Activated naive CD8-positive, alpha-beta T cell treated with anti-CD3 and anti-CD28 coated beads, Interleukin-2, amount 10 ng/mL, durations not matched to agents 7 days and 5 days (primary cell): Measurements from ENCODE around the gene RAB40B. TPM values are rescaled to one million over a fixed set of nuclear protein-coding genes. Genes with fewer than 3 reads are reported as not detected.
"Not testable (repeated sequence)": the region's sequence is repeated elsewhere in the genome, so short reads cannot be mapped to it uniquely, and the experiment has no call there.

Experiments used
- ATAC-seq: fragments of 150-1000 bp; cut with Tn5 transposase; one replicate; pipeline ENCODE4 v1.10.0; 2021; ENCODE audit warnings: low read depth, moderate library complexity
- POLR2A ChIA-PET: fragments of 350-600 bp; sonication (Branson Sonifier 250); formaldehyde crosslinking; loops from one replicate; lab custom pipeline; 2021; ENCODE audit warnings: antibody characterized with exemption; lab: Charles Lee
- DNase-seq: peaks from one replicate; pipeline ENCODE4 v3.0.0; 2021
- H3K27ac Mint-ChIP-seq: one replicate; pipeline ENCODE4 v1.8.0; 2022; ENCODE audit warnings: mild to moderate bottlenecking, mixed read lengths
- H3K27me3 Mint-ChIP-seq: one replicate; pipeline ENCODE4 v1.8.0; 2022; ENCODE audit warnings: mild to moderate bottlenecking, moderate library complexity, mixed read lengths
- H3K36me3 Mint-ChIP-seq: one replicate; pipeline ENCODE4 v1.8.0; 2021; ENCODE audit warnings: mild to moderate bottlenecking, mixed read lengths
- H3K4me1 Mint-ChIP-seq: one replicate; pipeline ENCODE4 v1.8.0; 2021; ENCODE audit warnings: mixed read lengths
- H3K4me3 Mint-ChIP-seq: one replicate; pipeline ENCODE4 v1.8.0; 2022; ENCODE audit warnings: mild to moderate bottlenecking, moderate library complexity, mixed read lengths
- H3K9me3 Mint-ChIP-seq: one replicate; pipeline ENCODE4 v1.8.0; 2021; ENCODE audit warnings: mixed read lengths
- total RNA-seq, 2 experiments: library from RNA; stranded (reverse); gene quantifications; one replicate each; pipeline ENCODE4 v1.2.3, GENCODE V29; 2021

The RAB40B gene
- total RNA-seq = 1 to 10 TPM; 3.3 to 3.5 TPM

- POLR2A ChIA-PET = interaction anchor here (0.6 to 1.9 kb wide), 2 partner anchors 18 to 73 kb away, joined by 5 read pairs; partner anchors contain the start of gene FN3KRP
- peak within 1 kb of the TSS; percentile 42 for H3K27ac Mint-ChIP-seq
Measured at GRCh38 chr17:82698065-82698973, at the start of gene RAB40B. Gene RAB40B (minus strand): TSS chr17:82698698. CDS start chr17:82698596, 102 bp downstream.

GRCh38 chr17:82745524-82745923, 47.0 kb upstream of the RAB40B start:
- H3K36me3 Mint-ChIP-seq = peaks cover 22% of the 10 kb centered on the region
- DNase-seq (no peak), ATAC-seq (no peak)
- POLR2A ChIA-PET = interaction anchor here (0.7 kb wide), 1 partner anchor 127 kb away, joined by 3 read pairs; no protein-coding TSS in a partner anchor
- peaks cover 4% of the 10 kb centered on the region for H3K27me3 Mint-ChIP-seq
- H3K27ac Mint-ChIP-seq = no peak overlapping the region
- H3K9me3 Mint-ChIP-seq = peaks cover 21% of the 10 kb centered on the region
- H3K4me3 Mint-ChIP-seq = no peak overlapping the region
- no peaks in the 10 kb centered on the region for H3K4me1 Mint-ChIP-seq

More at GRCh38 chr17:82698065-82698973, at the start of gene RAB40B:
- peak; percentile 99 for ATAC-seq
- peak; percentile 95 for DNase-seq
- Mint-ChIP-seq H3K36me3 (peaks cover 7% of the 10 kb centered on the region), H3K4me1 (peaks cover 2% of the 10 kb centered on the region), H3K27me3 (peaks cover 3% of the 10 kb centered on the region), H3K4me3 (peak within 1 kb of the TSS; percentile 79), H3K9me3 (peaks cover 8% of the 10 kb centered on the region)

- DNase-seq, ATAC-seq: not testable (repeated sequence)
- peaks cover 29% of the 10 kb centered on the region for H3K36me3 Mint-ChIP-seq
Measured at GRCh38 chr17:82744736-82745135, 46.2 kb upstream of the RAB40B start.

GRCh38 chr17:82743344-82744219, 45.1 kb upstream of the RAB40B start:
- Mint-ChIP-seq H3K4me1 (no peaks in the 10 kb centered on the region), H3K27ac (no peak overlapping the region), H3K36me3 (peaks cover 29% of the 10 kb centered on the region), H3K9me3 (peaks cover 25% of the 10 kb centered on the region), H3K27me3 (peaks cover 4% of the 10 kb centered on the region), H3K4me3 (no peak overlapping the region)
- ATAC-seq (no peak), DNase-seq (no peak)
- POLR2A ChIA-PET = interaction anchor here (0.5 kb wide), 1 partner anchor 769 kb away, joined by 3 read pairs; no protein-coding TSS in a partner anchor

More at GRCh38 chr17:82744736-82745135, 46.2 kb upstream of the RAB40B start:
- H3K4me1 Mint-ChIP-seq, H3K27ac Mint-ChIP-seq, H3K4me3 Mint-ChIP-seq, H3K27me3 Mint-ChIP-seq, POLR2A ChIA-PET: not testable (repeated sequence)
- peaks cover 26% of the 10 kb centered on the region for H3K9me3 Mint-ChIP-seq

DNA sequence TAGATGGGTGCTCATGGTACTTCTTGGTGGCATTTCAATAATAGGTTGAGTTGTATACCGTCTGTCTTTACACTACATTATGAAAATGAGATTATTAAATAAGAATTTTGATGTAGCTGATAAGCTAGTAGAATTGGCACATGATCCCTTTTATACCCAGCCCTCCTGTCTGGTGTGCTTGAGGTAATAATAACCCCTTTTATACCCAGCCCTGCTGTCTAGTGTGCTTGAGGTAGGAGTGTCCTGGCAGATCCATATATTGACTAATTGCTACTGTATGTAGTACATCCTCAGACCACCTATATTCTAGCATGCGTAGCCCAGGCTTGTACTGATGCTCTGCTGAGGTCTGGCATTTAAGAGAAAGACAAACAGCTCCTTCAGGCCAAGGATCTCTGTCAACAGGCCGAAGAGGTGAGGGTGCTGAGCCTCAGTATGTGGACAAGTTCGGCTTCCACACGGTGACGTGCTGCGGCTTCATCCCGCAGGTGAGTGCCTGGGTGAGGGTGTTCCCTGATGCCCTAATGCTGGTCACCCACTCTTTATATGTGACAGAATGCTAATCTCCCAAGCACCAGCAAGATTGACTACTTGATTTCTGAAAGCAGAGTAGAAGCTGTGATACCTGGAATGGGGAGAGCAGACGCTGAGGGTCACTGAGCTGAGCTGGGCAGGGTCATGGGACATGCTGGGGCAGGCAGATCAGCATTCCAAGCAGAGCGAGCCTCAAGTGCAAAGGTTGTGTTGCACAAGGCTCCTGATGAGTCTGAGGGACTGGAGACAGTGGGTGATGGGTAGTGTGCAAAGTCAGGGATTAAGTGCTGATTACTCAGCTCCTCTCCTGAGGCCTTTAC, 42.6 kb upstream of the RAB40B start:
- ATAC-seq = no peak
- Mint-ChIP-seq H3K36me3 (peaks cover 26% of the 10 kb centered on the region), H3K27me3 (no peaks in the 10 kb centered on the region), H3K4me3 (no peak overlapping the region), H3K27ac (no peak overlapping the region), H3K4me1 (no peaks in the 10 kb centered on the region), H3K9me3 (peaks cover 21% of the 10 kb centered on the region)
- no peak for DNase-seq
- POLR2A ChIA-PET = no interaction called here

DNA sequence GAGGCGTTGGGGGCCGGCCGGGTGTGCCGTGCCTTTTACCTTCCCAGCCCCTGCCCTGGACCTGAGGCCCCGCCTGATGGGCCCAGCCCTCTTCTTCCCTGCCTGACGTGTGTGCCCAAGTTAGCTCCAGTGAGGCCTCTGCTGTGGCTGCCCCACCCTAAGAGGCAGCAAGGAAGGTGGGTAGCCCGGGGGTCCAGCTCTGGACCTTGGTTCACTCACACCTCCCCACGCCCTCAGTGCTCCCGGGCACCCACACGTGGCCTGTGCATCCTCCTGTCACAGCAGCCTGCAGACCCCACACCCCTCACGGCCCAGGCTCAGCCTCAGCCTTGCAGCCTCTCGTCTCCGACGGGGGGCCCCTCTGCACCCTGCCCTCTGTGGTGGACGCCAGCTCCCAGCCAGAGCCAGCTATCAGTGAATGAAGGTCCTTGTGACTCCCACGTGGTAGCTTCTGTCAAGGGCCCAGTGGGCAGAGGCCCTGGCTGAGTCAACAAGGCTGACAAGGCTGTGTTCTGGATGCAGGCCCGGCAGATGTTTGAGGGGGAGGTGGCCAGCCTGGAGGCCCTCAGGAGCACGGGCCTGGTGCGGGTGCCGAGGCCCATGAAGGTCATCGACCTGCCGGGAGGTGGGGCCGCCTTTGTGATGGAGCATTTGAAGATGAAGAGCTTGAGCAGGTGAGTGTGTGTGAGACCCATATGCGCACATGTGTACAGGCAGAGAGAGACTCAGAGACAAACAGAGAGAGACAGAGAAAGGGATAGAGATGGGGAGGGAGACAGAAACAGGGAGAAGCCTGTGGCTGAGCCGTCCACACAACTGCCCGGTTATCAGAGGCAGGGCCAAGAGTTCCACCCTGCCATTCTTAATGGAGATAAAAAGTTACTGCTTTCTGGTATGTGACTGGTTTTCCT, 39.7 kb upstream of the RAB40B start:
- peaks cover 33% of the 10 kb centered on the region for H3K36me3 Mint-ChIP-seq
- ATAC-seq = no peak
- POLR2A ChIA-PET = no interaction called here
- no peaks in the 10 kb centered on the region for H3K27me3 Mint-ChIP-seq
- no peak overlapping the region for H3K27ac Mint-ChIP-seq
- no peaks in the 10 kb centered on the region for H3K4me1 Mint-ChIP-seq
- no peak overlapping the region for H3K4me3 Mint-ChIP-seq
- DNase-seq = no peak
- H3K9me3 Mint-ChIP-seq = peaks cover 18% of the 10 kb centered on the region

DNA sequence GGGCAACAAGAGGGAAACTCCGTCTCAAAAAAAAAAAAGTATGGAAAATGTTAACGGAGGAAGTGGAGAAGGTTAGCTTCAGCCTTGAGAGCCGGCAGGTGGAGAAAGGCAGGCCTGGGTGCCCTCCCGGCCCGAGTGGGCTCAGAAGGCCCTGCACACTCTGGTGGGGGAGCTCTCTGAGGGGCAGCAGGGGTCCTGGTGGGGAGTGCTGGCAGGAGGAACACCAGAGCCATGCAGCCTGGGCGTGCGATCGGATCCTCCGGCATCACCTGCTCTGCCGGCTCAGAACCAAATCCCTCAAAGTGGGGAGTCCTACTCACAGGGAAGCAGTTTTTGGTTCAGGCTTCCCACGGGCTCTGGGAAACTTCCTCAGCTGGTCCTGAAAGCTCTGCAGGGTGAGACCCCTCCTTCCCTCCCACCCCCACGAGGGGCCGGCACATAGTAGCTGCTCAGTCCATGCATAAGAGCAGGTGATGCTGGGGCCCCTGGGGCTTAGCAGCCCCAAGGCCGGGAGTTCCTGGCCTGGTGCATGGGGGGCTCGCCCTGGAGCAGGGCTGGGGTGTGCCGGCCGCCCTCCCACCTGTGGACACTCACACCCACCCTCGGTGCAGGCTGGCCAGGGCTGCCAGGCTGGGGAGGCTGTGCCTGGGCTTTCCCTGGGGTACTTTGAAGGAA, 38.1 kb upstream of the RAB40B start:
- POLR2A ChIA-PET = no interaction called here

DNA sequence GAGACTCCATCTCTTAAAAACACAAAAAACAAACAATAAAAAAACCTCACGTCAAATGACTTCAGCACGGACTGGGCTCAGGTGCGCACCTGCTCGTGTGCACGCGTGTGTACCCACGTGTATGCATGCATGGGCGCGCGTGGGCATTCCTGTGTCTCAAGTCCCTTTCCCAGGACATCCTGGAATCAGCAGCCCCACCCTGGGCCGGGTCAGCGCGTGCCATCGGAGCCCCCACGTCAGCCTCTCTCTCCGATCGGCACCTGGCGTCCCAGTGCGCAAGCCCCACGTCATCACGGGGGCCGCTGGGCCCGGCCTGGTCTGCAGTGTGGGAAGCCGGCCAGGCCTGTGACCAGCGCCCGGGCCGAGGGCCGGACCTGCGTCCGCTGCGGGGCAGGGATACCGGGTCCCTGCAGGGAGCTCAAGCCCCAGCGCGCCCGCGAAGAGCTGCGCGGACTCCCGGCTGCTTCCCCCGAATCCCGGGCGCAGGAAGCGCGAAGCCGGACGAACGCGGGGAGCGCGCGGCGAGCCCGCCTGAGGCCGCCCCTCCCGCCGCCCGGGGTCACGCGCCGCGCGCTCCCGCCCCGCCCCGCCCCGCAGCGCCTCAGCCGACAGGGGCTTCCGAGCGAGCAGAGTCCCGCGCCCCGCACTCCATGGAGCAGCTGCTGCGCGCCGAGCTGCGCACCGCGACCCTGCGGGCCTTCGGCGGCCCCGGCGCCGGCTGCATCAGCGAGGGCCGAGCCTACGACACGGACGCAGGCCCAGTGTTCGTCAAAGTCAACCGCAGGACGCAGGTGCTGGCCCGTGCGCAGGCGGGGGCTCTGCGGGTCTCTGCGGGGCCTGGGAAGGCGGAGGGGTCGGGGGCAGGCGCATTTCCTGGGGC, 36.7 kb upstream of the RAB40B start, which contains the start of gene FN3K:
FN3K (plus strand) TSS at position 629 of the 880 bp plus-strand sequence; CDS start at position 651, 22 bp downstream.
- H3K9me3 Mint-ChIP-seq = peaks cover 3% of the 10 kb centered on the region

More for the DNA sequence above, 38.1 kb upstream of the RAB40B start:
- Mint-ChIP-seq H3K4me1 (no peaks in the 10 kb centered on the region), H3K27me3 (no peaks in the 10 kb centered on the region), H3K4me3 (no peak overlapping the region), H3K27ac (no peak overlapping the region), H3K36me3 (peaks cover 36% of the 10 kb centered on the region), H3K9me3 (peaks cover 14% of the 10 kb centered on the region)
- ATAC-seq (no peak), DNase-seq (no peak)

DNA sequence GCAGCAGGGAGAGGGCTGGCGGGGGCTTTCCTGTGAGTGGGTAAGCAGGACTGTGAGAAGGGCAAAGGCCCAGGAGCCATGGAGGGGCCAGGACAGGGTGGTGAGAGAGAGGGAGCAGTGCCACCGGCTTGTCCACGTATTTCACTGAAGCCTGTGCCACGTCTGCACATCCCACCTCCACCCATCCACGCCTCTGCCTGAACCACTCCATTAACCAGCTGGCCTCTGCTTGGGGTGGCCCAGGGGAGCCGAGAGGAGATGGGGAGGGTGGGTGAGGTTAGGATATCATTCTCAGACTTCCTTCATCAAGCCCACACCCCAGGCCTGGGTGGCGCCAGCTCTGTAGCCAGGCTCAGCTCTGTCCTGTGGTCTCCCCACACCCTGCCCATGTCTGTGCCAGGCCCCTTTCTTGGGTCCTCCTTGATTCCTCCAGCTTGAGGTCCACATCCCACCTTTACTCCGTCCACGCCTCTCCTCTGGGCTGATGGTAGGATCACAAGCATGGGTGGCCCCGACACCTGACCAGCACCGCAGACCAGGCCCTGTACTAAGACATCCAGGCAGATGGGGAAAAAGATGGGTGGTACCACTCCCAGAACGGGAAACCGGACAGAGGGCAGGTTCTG, 33.7 kb upstream of the RAB40B start:
- no peaks in the 10 kb centered on the region for H3K9me3 Mint-ChIP-seq
- ATAC-seq (no peak), DNase-seq (no peak)
- no peaks in the 10 kb centered on the region for H3K27me3 Mint-ChIP-seq
- no peak overlapping the region for H3K27ac Mint-ChIP-seq
- no peak overlapping the region for H3K4me3 Mint-ChIP-seq
- H3K36me3 Mint-ChIP-seq = peaks cover 23% of the 10 kb centered on the region
- H3K4me1 Mint-ChIP-seq = no peaks in the 10 kb centered on the region
- POLR2A ChIA-PET = no interaction called here

More for the DNA sequence above, 36.7 kb upstream of the RAB40B start, which contains the start of gene FN3K:
- H3K36me3 Mint-ChIP-seq = peaks cover 29% of the 10 kb centered on the region
- DNase-seq (peak; percentile 66), ATAC-seq (peak; percentile 70)
- peak within 1 kb of the TSS; percentile 57 for H3K4me3 Mint-ChIP-seq
- POLR2A ChIA-PET = no interaction called here
- no peaks in the 10 kb centered on the region for H3K27me3 Mint-ChIP-seq
- H3K4me1 Mint-ChIP-seq = no peaks in the 10 kb centered on the region
- H3K27ac Mint-ChIP-seq = no peak within 1 kb of the TSS
